Common myeloid progenitor, CD34-positive (primary cell): ENCODE results near the gene SUMO3.

Source experiments
- CTCF ChIA-PET: fragments of 350-600 bp; sonication (Branson Sonifier 250); formaldehyde crosslinking; loops from one replicate; lab custom pipeline; 2021; ENCODE audit warnings: antibody characterized with exemption; lab: Charles Lee
- POLR2A ChIA-PET: fragments of 350-600 bp; sonication (Branson Sonifier 250); formaldehyde crosslinking; loops from one replicate; lab custom pipeline; 2021; ENCODE audit warnings: antibody characterized with exemption; lab: Charles Lee
- DNase-seq, 3 donors: peaks; one replicate each; pipeline versions ENCODE4 v3.0.0 to v3.0.0-alpha.2; 2013
- H3K27ac ChIP-seq, 2 experiments: 1 replicate in 1 of 2; 2 replicates in 1 of 2; pipeline ENCODE4 v1.7.0; 2013; ENCODE audit warnings: inconsistent platforms in 2 of 2, low read length in 2 of 2, mild to moderate bottlenecking in 2 of 2, low read depth in 1 of 2, moderate library complexity in 1 of 2; ENCODE audit not compliant: severe bottlenecking in 2 of 2, insufficient read depth in 1 of 2, poor library complexity in 1 of 2
- H3K27me3 ChIP-seq, 5 experiments: replicated peaks in 2 of 5; 1 replicate in 3 of 5; 2 replicates in 2 of 5; pipeline versions ENCODE4 v1.6.1 to v1.7.0; 2013; ENCODE audit warnings: low read length in 4 of 5, mild to moderate bottlenecking in 2 of 5, moderate library complexity in 2 of 5, inconsistent platforms in 1 of 5; ENCODE audit not compliant: insufficient read depth in 5 of 5, control insufficient read depth in 4 of 5
- H3K36me3 ChIP-seq, 4 experiments: 1 replicate in 2 of 4; 2 replicates in 2 of 4; pipeline versions ENCODE4 v1.6.1 to v1.7.0; 2013; ENCODE audit warnings: low read length in 3 of 4, control low read depth in 1 of 4, mild to moderate bottlenecking in 1 of 4; ENCODE audit not compliant: control insufficient read depth in 4 of 4, insufficient read depth in 4 of 4
- H3K4me1 ChIP-seq, 4 experiments: 1 replicate in 3 of 4; 2 replicates in 1 of 4; pipeline versions ENCODE4 v1.6.1 to v1.7.1; 2013; ENCODE audit warnings: low read length in 3 of 4, mild to moderate bottlenecking in 3 of 4, control low read depth in 1 of 4, inconsistent platforms in 1 of 4, moderate library complexity in 1 of 4; ENCODE audit not compliant: control insufficient read depth in 4 of 4, insufficient read depth in 4 of 4; ENCODE audit errors: control extremely low read depth in 1 of 4
- H3K4me3 ChIP-seq, 7 experiments: 1 replicate in 4 of 7; 2 replicates in 3 of 7; pipeline versions ENCODE4 v1.5.1 to v1.7.0; 2013; ENCODE audit warnings: mild to moderate bottlenecking in 7 of 7, low read length in 6 of 7, moderate library complexity in 6 of 7, inconsistent platforms in 2 of 7, low read depth in 2 of 7, control low read depth in 1 of 7; ENCODE audit not compliant: insufficient read depth in 4 of 7, control insufficient read depth in 1 of 7; ENCODE audit errors: extremely low read depth in 1 of 7
- H3K9me3 ChIP-seq, 5 experiments: 1 replicate in 4 of 5; 2 replicates in 1 of 5; pipeline versions ENCODE4 v1.6.1 to v1.7.1; 2013; ENCODE audit warnings: low read length in 4 of 5, mild to moderate bottlenecking in 2 of 5, inconsistent platforms in 1 of 5, low read depth in 1 of 5, moderate library complexity in 1 of 5; ENCODE audit not compliant: control insufficient read depth in 4 of 5, insufficient read depth in 2 of 5; ENCODE audit errors: control extremely low read depth in 1 of 5
- WGBS: methylation state at CpG from one replicate; pipeline ENCODE4 v1.1.5; 2013; ENCODE audit not compliant: insufficient coverage; 5-methylcytosine and 5-hydroxymethylcytosine counted together

The SUMO3 gene

GRCh38 chr21:44820851-44821250, 3.0 kb upstream of the SUMO3 start:
- DNase-seq, result no peak
- Histone ChIP-seq H3K27me3 (no peaks in the 10 kb centered on the region), H3K4me1 (peaks cover 0 to 20% (median 15%) of the 10 kb centered on the region in 4 experiments), H3K9me3 (peaks cover 3 to 32% (median 20%) of the 10 kb centered on the region in 5 experiments), H3K4me3 (no peak overlapping the region), H3K36me3 (no peaks in the 10 kb centered on the region), H3K27ac (no peak overlapping the region)
- CTCF ChIA-PET, result interaction anchor here (0.6 to 1.5 kb wide), 2 partner anchors 14 to 21 kb away, joined by 3 read pairs; no protein-coding TSS in a partner anchor
- POLR2A ChIA-PET, result interaction anchor here (0.6 to 0.8 kb wide), 2 partner anchors 34 to 119 kb away, joined by 3 read pairs; no protein-coding TSS in a partner anchor
- no CpG with 5 or more reads among the region's 3 CpGs for WGBS

GRCh38 chr21:44819283-44820243, 1.7 kb upstream of the SUMO3 start:
- no peaks in the 10 kb centered on the region for H3K36me3 ChIP-seq
- POLR2A ChIA-PET, result no interaction called here
- H3K9me3 ChIP-seq, result peaks cover 3 to 32% (median 20%) of the 10 kb centered on the region in 5 experiments
- H3K27ac ChIP-seq, result no peak overlapping the region
- WGBS, result 96% methylated on average over 33 of the region's 33 CpGs
- H3K4me1 ChIP-seq, result peaks cover 0 to 20% (median 15%) of the 10 kb centered on the region in 4 experiments
- H3K27me3 ChIP-seq, result no peaks in the 10 kb centered on the region
- CTCF ChIA-PET, result interaction anchor here (1.0 to 1.5 kb wide), 4 partner anchors 15 to 45 kb away, joined by 3 read pairs; no protein-coding TSS in a partner anchor
- H3K4me3 ChIP-seq, result peak overlapping the region in 2 of 7 experiments; percentile 73 to 81
- no peak for DNase-seq

GRCh38 chr21:44818640-44819011, 764 bp upstream of the SUMO3 start:
- ChIA-PET CTCF (no interaction called here), POLR2A (no interaction called here)
- peak overlapping the region; percentile 74 to 91 for H3K27ac ChIP-seq
- WGBS, result 56% methylated on average over 36 of the region's 37 CpGs
- no peak for DNase-seq
- H3K4me1 ChIP-seq, result peaks cover 0 to 20% (median 15%) of the 10 kb centered on the region in 4 experiments
- peak overlapping the region; percentile 49 to 81 (median 73) for H3K4me3 ChIP-seq
- peaks cover 3 to 29% (median 17%) of the 10 kb centered on the region in 5 experiments for H3K9me3 ChIP-seq
- H3K27me3 ChIP-seq, result no peaks in the 10 kb centered on the region
- peaks cover 0 to 4% (median 2%) of the 10 kb centered on the region in 4 experiments for H3K36me3 ChIP-seq

GRCh38 chr21:44817506-44817880, 369 bp downstream of the SUMO3 start:
- POLR2A ChIA-PET, result no interaction called here
- DNase-seq, result peak; percentile 77 to 89 (median 88)
- Histone ChIP-seq H3K27ac (peak overlapping the region in 1 of 2 experiments; percentile 91), H3K4me3 (peak overlapping the region; percentile 52 to 81 (median 73)), H3K27me3 (no peaks in the 10 kb centered on the region), H3K4me1 (peaks cover 0 to 20% (median 15%) of the 10 kb centered on the region in 4 experiments), H3K9me3 (peaks cover 3 to 19% (median 9%) of the 10 kb centered on the region in 5 experiments), H3K36me3 (peaks cover 0 to 15% (median 12%) of the 10 kb centered on the region in 4 experiments)
- CTCF ChIA-PET, result no interaction called here
- WGBS, result 0% methylated on average over 17 of the region's 43 CpGs

- POLR2A ChIA-PET, result no interaction called here
- Histone ChIP-seq H3K4me3 (peak overlapping the region; percentile 52 to 81 (median 73)), H3K9me3 (peaks cover under 1 to 15% (median 5%) of the 10 kb centered on the region in 5 experiments), H3K27ac (peak overlapping the region in 1 of 2 experiments; percentile 49), H3K27me3 (no peaks in the 10 kb centered on the region), H3K36me3 (peaks cover 0 to 18% (median 15%) of the 10 kb centered on the region in 4 experiments), H3K4me1 (peaks cover 0 to 20% (median 15%) of the 10 kb centered on the region in 4 experiments)
- CTCF ChIA-PET, result interaction anchor here (2.9 kb wide), 1 partner anchor 13 kb away, joined by 10 read pairs; no protein-coding TSS in a partner anchor
- DNase-seq, result no peak
- 56% methylated on average over 38 of the region's 57 CpGs for WGBS
These were observed 929 bp downstream of the SUMO3 start for GRCh38 chr21:44816761-44817505.

- Histone ChIP-seq H3K4me1 (peaks cover 0 to 20% (median 15%) of the 10 kb centered on the region in 4 experiments), H3K27ac (no peak overlapping the region), H3K9me3 (peaks cover 0 to 8% (median 2%) of the 10 kb centered on the region in 5 experiments), H3K36me3 (peaks cover 0 to 23% (median 18%) of the 10 kb centered on the region in 4 experiments), H3K4me3 (no peak overlapping the region), H3K27me3 (no peaks in the 10 kb centered on the region)
- 88% methylated on average over 9 of the region's 10 CpGs for WGBS
- DNase-seq, result no peak
- ChIA-PET POLR2A (interaction anchor here (0.7 kb wide), 1 partner anchor 50 kb away, joined by 3 read pairs; no protein-coding TSS in a partner anchor), CTCF (interaction anchor here (0.9 to 2.9 kb wide), 2 partner anchors 12 to 338 kb away, joined by 3 to 10 read pairs; no protein-coding TSS in a partner anchor)
These were observed 1.8 kb downstream of the SUMO3 start for GRCh38 chr21:44815852-44816628.
